Esophagus mucosa (tissue), 1 donor: Measurements from ENCODE around the gene SPP2. TPM values are rescaled to one million over a fixed set of nuclear protein-coding genes. Genes with fewer than 3 reads are reported as not detected.

Source experiments
- ATAC-seq: fragments of 200-7000 bp; cut with Tn5 transposase; one replicate; pipeline ENCODE4 v1.9.1; 2020
- total RNA-seq: library from RNA; stranded (reverse); gene quantifications from one replicate; pipeline ENCODE4 v1.2.4, GENCODE V29; 2023
- donor health status: DM: yes; HTN: yes; CAD: no.

Gene SPP2
- not detected for total RNA-seq

- no peak for ATAC-seq
These were observed at the start of gene SPP2 for GRCh38 chr2:234050455-234051135. SPP2 (plus strand) TSS chr2:234050702; CDS start chr2:234050787, 85 bp downstream.

DNA sequence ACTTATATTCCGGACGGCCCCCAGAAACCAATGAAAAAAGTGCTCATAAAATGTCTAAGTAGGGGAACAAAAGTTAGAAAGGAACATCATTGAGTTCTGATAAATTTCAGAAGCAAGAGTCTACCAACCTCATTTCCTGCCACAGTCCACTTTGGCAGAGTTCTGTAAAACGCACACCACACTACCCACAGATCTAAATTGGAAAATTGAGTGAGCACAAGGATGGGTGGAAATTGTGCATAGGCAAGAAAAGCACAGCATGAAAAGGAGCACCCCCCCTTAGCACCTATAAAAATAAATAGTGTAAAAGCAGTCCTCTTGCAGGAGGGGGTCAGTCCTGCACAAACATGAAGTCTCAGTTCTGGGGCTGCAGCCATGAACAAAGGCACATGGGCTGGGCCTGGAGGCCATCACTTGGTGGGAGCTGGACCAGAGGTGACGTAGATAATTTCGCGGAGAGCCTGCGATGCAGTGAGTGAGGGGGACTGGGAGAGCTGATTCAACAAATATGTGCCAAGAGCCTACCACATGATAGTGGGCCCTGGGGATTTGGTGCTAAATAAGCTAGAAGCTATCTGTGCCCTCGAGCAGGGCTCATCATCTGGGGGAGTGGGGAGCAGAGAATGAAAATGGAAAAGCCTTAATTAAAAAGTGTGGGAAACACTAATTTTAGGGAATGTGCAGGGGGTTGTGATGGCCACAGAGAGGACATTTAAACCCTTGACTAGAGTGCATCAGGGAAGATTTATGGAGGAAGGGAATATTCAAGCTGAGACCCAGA lies 48.9 kb upstream of the SPP2 start:
- ATAC-seq: no peak

DNA sequence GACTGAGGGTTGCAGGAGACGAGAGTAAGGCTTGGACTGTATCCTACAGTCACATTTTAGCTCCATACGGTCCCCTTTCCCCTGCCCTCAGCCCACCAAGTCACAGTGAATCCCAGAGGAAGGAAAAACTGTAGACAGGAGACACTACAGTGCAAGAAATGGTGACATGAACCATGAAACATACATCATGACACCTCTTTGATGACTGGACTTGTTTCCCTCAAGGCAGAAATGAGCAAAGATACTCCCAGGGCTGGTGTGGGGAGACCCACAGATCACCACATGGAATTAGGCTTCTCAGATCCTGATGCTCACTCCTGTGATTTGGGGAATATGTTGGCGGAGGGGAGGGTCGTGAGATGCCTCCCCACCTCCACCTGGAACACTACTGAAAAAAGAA lies 48.2 kb upstream of the SPP2 start:
- ATAC-seq: no peak

DNA sequence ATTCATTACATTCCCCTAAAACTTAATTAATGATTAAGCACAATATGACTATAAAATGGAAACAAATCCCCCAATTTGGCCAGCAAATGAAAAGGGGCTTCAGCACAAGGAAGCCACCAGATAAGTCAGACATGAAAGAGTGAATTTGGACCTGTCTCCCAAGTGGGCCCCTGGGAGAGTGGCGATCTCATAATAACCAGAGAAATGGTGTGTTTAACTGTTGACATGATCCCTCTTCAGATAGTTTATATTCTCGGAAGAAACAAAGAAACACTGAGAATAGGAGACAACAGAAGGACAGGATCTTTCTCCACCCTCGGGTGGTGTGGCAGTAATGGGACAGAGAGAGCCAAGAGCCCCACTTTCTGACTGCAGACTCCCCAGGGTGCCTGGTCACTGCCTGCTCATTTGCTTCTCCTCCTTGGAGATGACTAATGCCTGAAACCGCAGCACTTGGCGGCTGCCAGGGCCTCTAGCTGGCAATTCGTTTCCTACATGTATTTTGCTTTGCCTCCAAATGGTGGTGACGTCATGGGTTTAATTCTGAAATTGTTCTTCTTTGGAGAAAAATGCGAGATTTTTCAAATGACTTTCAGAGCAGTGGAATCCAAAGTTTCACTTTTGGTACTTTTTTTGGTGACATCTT lies 46.4 kb upstream of the SPP2 start:
- peak; percentile 67 for ATAC-seq

DNA sequence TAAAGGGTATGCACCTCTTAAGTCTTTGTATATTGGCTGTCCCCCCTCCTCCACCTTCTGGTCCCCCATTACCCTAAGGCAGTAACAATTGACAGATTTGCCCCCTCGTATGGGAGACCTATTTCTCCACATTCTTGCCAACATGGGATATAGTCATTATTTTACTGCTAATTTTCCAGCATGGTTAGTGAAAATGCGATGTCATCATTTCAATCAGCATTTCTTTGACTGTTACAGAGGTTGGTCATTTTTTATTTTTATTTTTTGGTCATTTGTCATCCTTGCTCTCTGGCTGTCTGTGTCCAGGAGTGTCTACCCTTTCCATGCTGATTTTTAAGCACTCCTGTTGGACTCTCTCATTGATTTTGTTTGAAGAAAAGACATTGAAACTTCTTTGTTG lies 45.4 kb upstream of the SPP2 start:
- ATAC-seq: no peak

DNA sequence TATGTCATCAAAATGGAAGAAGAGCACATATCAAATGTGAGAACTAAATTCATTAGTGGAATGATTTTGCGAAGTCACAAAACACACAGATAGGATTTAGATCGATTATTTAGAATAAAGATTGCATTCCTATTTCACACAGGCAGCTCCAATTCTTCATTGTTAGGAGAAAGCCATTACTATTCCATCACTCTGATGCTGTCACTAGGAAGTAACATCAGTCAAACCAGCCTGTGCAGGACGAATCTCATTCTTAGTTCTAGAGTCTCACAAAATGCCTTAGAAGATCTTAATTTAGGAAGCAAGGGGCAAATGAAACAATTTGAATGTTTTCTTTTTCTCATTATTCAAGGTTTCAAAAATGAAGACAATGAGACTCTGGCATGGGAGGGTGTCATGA lies 44.0 kb upstream of the SPP2 start:
- ATAC-seq: no peak

GRCh38 chr2:234014427-234014826 lies 36.1 kb upstream of the SPP2 start:
- no peak for ATAC-seq

- ATAC-seq: no peak
These were observed 34.6 kb upstream of the SPP2 start for GRCh38 chr2:234015861-234016260.

DNA sequence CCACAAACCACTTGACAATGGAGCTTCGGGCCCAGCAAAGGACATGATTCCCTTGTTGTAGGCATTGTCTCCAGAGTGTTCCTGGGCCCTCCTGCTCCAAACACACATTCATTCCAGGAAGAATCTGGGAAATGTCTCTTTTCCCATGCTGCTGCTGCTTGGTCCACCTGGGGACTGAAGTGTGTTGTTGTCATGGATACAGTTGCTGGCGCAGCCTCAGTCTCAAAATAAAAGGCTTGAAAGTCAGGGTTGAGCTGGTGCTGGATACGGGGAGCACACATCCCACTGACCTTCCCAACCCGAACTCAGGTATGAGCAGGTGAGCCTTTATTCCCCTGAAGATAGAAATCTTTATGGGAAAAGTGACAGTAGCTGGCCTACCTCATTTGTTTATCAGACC lies 30.6 kb upstream of the SPP2 start:
- ATAC-seq: no peak

DNA sequence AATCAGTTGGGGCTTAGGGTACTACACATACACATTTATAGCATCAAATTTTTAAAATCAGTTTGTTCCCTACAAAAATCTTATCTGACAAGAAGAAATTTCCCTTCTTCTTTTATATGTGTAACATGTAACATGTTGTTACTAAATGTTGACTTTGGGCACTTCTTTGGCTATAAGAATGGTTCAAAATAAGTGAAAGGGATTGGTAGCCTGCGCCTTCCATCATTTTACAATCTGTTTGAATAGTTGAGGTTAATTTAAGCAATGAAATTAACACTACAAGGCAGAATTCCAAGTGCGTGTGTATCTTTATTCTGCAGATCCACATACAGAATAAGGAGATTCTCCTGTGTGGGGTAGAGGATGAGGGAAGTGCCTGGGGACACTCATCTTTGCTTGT lies 30.2 kb upstream of the SPP2 start:
- ATAC-seq: no peak

GRCh38 chr2:234022424-234022823 lies 28.1 kb upstream of the SPP2 start:
- ATAC-seq: no peak

DNA sequence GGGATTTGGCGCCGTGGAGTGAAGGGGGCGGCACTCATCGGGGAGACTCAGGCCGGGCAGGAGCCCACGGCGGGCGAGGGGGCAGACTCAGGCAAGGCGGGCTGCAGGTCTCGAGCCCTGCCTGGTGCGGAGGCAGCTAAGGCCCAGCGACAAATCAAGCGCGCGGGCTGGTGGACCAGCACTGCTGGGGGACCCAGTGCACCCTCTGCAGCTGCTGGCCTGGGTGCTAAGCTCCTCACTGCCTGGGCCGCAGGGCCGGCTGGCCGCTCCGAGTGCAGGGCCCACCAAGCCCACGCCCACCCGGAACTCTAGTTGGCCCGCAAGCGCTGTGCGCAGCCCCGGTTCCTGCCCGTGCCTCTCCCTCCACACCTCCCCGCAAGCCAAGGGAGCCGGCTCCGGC lies 26.2 kb upstream of the SPP2 start:
- no peak for ATAC-seq

GRCh38 chr2:234025466-234025865 lies 25.0 kb upstream of the SPP2 start:
- no peak for ATAC-seq

- no peak for ATAC-seq
These were observed 24.6 kb upstream of the SPP2 start for GRCh38 chr2:234025891-234026401.

GRCh38 chr2:234026693-234027254 lies 23.7 kb upstream of the SPP2 start:
- ATAC-seq: no peak

DNA sequence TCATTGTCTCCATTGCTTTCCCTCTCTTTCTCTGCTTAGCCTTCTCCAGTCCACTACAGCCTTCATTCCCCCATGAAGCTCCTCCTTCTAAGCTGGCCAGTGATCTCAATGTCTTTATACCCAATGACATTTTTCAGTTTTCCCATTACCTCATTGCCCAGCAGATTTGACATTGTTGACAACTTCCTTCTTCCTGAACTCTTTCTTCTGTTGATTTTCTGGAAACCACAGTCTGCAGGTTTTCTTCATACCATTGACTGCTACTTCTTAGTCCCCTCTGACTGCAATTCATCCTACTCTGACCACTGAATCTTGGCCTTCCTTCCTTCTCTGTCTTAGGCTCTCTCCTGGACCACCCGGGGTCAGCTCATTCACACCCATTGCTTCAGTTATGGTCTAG lies 22.9 kb upstream of the SPP2 start:
- no peak for ATAC-seq

DNA sequence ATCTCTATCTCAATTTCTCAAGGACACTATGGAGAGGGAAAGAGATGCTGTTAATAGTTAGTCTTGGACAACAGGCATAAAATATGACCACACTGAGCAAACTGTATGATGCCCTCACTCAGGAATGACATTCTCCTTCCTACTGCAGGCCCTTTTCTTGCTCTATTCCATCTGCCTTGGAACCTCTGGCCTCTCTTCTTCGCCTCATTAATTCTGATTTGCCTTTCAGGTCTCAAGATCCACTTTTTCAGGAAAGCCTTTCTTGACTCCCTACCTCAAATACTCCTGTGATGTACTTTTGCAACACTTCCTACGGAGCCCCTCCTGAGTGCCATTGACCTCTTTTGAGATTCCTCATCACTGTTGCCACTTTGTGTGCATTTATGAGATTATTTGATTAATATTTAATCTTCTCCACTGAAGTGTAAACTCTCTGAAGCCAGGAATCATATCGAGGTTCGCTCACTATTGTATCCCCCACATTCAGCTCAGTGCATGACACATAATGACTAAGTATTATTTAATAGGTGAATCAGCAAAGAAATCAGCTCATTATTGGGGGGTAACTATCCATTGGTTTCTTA lies 21.3 kb upstream of the SPP2 start:
- ATAC-seq: no peak

DNA sequence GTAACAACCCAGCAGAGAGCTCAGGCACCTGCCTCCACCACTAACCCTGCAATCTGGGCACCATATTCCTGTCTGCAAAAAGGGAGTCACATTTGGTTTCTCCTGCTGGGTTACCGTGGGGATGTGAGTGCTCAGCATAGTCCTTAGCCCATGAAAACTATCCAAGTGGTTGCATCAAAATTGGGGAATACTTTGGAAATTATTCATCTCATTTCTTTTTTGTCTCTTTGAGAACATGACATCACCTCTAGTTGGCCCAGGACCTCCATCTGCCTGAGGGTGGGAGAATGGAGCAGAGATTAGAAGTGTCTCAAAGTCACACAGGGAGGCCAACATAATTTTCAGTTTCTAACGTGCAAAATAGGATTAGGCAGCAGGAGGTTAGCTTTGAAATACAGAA lies 19.3 kb upstream of the SPP2 start:
- ATAC-seq: no peak

- peak; percentile 66 for ATAC-seq
These were observed 18.1 kb upstream of the SPP2 start for GRCh38 chr2:234032279-234032856.

DNA sequence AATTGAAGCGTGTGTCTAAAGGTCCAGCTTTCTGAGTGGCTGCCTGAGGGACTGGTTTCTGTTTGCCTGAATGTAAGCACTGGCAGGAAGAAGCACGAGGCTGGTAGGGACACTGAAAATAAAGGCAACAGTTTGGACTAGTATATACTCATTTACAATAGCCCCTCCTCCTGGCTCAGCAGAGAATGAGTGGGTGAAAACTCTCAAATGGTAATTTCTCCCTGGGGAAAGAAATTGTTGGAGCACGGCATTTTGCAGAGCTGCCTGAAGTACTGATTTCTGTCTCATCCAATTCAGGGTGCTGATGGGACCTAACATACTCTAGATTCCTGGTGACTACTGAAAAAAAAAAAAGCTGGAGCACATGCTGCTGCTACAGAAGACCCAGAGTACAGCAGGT lies 17.3 kb upstream of the SPP2 start:
- ATAC-seq: no peak

DNA sequence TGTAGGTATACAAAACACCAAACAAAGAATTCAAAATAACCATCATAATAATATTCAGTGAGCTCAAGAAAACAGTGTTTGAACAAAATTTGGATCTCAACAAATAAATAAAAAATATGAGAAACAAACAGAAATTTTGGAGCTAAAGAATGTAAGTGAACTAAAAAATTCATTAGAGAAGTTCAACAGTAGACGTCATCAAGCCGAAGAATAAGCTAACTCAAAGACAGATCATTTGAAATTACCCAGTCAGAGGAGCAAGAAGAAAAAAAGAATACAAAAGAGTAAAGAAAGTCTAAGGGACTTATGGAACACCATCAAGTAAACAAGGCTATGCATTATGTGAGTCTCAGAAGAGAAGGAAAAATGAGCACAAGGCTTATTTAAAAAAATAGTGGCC lies 16.6 kb upstream of the SPP2 start:
- ATAC-seq: no peak

GRCh38 chr2:234038076-234038802 lies 12.3 kb upstream of the SPP2 start:
- ATAC-seq: no peak
